GM21367 (cell line): Measurements from ENCODE around the gene BAIAP2.

ENCODE experiments used
- ATAC-seq: cut with Tn5 transposase; IDR thresholded peaks from one replicate; pipeline ENCODE4 v1.9.1; 2021; ENCODE audit not compliant: unreplicated experiment

Gene BAIAP2

GRCh38 chr17:81036197-81036941, 1.4 kb downstream of the BAIAP2 start:
- ATAC-seq: no peak

GRCh38 chr17:81037026-81037797, 2.3 kb downstream of the BAIAP2 start:
- no peak for ATAC-seq

DNA sequence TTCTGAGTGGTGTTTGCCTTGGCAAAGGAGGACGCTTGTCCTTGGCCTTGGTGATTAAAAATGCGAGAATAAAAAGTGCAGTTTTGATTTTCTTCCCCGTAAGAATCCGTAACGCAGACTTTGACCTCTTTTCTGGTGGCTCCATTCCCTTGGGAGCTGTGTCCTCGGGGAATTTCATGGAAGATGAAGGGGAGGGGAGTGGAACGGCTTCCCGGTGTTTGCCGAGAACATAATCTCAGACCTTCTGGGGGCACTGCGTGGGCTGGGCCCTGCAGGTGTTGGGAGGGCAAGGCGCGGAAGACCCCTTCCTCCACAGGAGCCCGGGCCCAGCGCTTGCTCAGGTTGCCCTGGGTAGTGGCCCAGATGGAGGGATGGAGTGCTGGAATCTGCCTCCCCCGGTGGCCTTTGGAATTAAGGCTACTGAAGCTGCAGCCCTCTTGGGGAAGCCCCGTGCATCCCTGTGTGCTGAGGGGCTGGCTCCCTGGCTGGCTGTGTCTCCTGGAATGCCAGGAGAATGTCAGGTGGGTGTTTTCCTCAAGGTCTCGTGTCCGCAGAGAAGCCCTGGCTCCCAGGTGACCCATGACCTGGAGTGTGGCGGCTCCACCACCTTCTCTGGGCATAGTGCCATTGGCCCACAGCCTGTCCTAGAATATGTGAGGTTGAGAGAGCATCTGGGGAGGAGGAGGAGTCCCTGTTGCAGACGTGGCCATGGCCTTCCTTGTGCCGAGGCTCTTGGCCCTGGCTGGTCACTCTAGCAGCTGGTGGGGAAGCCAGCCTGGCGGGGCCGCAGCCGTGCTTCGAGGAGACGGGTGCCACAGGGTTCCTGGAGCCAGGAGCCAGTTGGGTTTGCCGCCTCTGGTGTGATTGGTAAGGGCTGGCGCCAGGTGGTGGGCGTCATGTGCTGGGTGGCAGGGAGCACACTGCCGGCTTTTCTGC, 3.1 kb downstream of the BAIAP2 start:
- ATAC-seq: no peak

- ATAC-seq: no peak
Measured at GRCh38 chr17:81039096-81039495, 4.1 kb downstream of the BAIAP2 start.

DNA sequence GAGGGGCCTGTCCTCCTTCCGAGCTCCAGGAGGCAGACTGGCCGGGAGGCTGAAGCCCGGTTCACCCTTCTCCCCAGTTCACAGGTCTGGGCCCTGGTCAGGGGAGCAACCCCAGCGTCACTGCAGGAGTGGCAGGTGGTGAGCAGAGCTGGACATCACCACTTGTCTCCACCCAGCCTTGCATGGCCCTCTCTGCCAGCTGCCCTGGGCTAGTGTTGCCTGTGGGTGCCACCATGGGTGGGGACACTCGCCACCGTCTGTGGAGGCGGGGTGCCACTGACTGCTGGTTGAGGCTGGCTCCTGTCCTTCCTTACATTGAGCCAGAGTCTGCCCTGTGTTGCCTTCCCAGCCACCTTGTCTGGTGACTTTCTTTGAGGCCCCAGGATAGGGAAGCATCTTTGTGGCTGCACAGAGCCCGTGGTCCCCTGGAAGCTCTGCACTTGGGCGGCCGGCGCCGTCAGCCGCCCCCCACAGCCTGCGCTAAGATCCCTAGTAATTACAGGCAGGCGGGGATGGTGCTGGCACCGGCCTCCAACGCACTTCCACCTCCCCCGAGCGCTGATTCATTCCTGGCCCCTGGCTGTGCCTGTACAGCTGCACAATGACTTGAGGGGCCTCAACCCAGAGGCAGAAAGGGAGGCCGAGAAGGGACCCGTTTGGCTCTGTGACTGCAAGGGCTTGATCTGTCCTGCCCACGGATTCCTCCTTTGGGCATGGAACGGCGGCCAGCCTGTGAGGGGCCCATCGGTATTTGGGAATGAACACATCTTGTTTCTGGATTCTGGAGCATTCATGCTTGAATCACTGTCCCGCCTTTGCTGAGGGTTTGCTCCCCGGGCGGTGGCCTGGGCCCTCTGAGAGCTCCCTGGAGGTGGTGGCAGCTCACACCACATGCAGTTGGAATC, 5.2 kb downstream of the BAIAP2 start:
- no peak for ATAC-seq

- ATAC-seq: no peak
Measured at GRCh38 chr17:81040791-81041337, 5.9 kb downstream of the BAIAP2 start.

GRCh38 chr17:81042606-81043005, 7.7 kb downstream of the BAIAP2 start:
- ATAC-seq: no peak

- no peak for ATAC-seq
Measured at GRCh38 chr17:81043319-81043724, 8.4 kb downstream of the BAIAP2 start.

DNA sequence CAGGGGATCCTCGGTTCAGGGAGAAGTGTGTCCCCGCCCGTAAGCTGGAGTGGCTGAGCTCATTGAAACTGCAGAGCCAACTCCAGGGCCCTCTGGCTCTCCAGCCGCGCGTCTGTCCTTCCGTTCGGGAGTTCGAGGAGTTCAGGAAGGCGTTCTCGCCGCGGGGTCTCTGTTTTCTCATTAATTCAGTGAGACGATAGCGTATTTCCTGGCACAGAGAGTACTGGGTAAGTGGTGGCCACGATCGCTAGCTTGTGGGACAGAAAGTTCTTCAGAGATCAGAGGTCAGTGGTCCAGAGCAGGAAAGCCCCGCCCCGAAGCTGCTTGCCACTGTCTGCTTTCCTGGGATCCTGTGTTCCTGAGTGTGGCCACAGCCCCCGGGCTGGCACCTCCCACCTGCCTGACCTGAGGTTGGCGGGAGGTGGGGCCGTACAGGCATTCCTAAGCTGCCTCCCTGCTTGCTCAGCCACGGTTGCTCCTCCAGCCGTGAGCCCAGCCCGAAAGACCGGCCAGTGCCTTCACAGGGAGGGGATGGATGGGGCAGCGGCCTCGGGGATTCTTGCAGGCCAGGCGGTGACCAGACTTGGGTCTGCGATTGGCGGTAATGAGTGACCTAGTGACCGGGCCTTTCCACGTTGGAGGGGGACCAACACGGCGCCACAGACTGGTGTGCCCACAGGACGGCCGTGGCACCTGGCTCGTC, 8.9 kb downstream of the BAIAP2 start:
- no peak for ATAC-seq

DNA sequence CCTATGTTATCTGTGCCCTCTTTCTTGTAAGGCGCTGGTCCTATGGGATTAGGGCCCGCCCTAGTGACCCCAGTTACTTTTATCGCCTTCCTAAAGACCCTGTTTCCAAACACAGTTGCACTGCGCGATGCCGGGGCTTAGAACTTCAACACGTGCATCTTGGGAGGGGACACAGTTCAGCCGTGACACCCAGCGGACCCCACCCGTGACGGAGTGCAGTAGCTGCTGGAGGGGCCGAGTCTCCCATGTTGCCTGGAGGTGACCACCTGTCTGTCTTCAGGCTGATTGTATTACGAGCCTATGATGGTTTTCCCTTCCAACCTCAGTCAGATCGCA, 9.4 kb downstream of the BAIAP2 start:
- no peak for ATAC-seq

DNA sequence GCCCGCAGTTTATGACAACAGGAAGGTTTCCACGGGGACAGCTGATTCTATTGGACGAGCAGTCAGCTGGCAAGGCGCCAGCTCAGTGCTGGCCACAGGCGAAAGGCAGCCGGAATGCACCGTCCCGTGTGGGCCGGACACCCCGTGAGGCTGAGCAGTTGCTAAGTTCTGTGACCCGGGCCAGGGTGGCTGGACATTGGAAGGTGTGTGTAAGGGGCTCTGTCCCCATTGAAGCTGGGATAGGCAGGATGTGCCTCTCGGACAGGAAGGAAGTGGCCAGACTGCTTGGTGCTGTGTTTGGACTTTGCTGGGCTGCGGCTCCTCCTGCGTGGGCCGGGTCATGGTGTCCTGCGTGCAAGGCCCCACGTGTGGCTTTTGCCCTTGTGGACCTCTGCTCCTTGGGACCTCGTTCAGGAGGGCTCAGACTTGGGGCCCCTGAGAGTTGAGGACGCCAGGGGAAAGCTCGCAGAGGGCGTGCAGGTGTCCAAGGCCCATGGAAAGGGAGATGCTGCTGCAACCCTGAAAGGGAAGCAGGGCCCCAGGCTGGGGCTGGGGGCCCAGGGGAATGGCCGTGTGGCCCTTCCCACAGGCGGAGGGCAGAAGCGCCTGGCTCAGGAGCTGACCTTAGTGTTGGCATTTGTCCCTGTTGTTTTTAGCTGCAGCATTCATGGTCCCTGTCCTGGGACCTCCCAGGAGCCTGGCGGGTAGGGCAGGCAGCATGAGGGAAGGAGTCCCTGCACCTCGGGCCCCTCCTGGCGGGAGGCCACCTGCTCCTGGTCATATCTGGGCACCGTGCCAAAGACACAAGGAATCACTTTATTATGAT, 10.0 kb downstream of the BAIAP2 start:
- no peak for ATAC-seq

DNA sequence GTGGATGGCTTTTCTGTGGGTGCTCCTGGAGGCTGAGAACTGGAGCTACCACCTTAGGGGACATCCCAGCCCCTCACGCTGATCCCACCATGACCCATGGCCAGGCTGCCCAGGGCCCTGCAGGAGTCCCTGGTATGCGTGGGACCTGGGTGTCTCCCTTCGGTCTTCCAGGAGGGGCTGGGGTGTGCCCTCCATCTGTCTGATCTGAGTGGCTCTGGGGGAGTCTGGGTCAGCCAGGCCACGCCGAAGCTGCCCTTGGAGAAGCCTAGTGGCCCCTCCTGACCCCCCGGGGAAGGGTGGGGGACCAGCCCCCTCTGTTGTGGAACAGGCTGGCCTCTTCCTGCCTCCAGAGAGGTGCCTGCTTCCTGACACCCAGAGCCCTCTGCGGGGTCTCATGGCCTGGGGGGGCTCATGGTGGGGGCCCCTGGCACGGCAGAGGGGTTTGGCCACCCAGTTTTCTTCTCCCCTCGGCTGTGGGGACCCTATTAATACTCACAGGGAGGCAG, 10.7 kb downstream of the BAIAP2 start:
- no peak for ATAC-seq

DNA sequence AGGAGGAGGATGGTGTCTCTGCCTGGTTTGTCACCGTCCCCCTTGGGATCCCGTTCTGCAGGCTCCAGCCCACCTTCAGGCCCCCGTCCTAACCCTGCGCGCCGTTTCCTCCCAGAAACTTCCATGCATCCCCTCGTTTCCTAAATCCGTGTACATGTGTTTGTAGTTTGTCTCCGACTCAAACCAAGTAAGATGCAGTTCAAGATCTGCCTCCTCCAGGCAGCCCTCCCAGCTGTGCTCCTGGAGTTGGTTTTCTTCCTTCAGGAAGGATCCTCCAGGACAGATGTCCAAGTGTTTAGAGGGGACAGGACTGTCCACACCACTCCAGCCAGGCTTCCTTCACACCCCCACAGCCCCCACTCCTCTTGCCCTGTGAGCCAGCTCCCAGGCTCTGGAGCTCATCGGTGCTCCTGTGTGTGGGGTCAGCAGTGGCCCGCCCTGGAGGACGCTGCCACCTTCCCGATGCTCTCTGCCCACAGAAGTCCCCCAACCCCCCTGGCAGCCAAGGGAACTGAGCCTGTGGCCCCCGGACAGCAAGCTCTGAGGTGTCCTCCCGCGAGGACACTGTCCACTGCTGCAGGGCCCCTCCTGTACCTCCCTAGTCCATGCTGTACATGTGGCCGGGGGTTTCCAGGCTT, 11.3 kb downstream of the BAIAP2 start:
- ATAC-seq: no peak

DNA sequence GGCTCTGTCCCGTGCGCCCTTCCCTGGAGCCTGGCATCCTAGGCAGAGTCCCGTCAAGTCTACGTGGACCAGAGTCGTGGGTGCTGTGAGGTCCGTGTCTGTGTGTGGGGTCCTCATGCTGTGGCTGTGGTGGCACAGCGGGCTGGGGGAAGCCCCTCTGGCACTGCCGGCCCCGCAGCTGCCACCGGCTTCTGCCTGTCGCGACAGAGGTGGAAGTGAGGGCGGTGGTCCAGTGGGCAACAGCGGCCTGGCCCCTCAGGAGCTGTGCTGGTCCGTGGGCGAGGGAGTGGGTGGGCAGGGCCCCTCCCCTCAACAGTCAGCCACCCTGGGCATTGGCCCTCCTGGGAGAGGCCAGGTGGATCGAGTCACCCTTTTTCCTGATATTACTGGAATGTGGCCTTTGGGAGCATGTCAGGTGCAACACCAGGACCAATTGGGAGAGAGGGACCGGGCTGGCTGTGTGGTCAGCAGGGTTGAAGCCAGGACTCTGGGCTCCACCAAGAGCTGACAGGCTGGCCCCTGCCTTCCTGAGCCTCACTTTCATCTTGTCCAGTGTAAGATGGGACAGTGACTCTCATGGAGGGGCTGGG, 11.9 kb downstream of the BAIAP2 start:
- ATAC-seq: no peak

DNA sequence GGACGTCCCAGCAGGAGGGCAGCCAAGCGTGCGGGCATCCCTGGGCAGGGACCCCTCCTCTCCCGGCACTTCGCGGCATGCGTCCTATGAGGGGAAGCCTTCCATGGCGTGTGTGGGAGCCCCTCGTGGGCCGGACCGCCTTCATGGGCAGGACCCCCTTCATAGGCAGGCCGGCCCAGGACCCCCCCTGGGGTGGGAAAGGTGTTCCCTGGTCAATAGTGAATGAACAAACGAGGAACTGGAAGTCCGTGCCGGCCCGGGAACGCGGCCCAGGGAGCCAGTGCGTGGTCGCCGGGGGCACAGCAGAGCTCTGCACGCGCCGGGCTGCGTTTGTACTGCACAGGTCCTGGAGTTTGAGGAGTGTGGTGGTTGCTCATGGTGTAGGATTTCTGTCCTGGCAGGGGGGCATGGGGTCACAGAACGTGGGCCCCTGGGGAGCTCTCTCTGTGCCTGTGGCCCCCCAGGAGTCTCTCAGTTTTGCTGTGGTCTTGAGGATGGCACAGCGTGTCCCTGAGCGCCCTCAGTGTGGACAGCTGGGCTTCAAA, 13.9 kb downstream of the BAIAP2 start:
- no peak for ATAC-seq

- no peak for ATAC-seq
Measured at GRCh38 chr17:81049372-81049911, 14.5 kb downstream of the BAIAP2 start.

DNA sequence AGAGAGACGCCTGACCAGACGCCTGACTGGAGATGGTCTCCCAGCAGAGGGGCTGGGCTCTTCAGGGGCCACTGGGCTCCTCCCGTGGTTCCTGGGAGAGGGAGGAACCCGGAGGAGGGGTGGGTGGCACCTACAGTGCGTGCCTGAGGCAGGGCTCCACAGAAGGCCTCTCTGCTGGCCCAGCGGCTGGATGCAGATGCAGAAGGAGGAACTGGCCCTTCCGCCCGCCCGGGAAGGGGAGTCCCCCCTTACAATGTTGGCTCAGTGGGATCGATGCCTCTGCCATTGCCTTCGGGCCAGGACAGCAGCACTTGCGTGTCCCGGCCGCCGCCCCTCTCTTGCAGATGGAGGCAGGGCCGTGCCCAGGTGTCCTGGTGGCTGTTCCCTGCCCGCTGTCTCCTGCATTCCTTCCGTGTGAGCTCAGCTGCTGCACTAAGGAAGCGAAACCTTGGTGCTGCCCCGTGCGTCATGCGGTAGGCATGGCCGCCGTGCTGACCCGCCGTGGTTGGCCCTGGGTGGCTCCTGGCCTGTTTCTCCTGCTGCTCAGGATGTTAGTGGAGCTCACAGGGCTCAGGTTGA, 15.1 kb downstream of the BAIAP2 start:
- ATAC-seq: no peak
